Chondrocyte (in vitro differentiated cells): ENCODE measurements around the gene RPH3AL. TPM values are rescaled to one million over a fixed set of nuclear protein-coding genes. Genes with fewer than 3 reads are reported as not detected.

ENCODE experiments used
- DNase-seq: peaks from one replicate; pipeline ENCODE4 v3.0.0; 2021; ENCODE audit warnings: mixed read lengths, low spot score
- H3K27ac Mint-ChIP-seq: one replicate; pipeline ENCODE4 v1.8.0; 2021; ENCODE audit warnings: mild to moderate bottlenecking, moderate library complexity, mixed read lengths; ENCODE audit not compliant: unreplicated experiment
- H3K27me3 Mint-ChIP-seq: 2 replicates; pipeline ENCODE4 v1.8.0; 2021; ENCODE audit warnings: low read depth, mixed read lengths
- H3K36me3 Mint-ChIP-seq: 2 replicates; pipeline ENCODE4 v1.8.0; 2021; ENCODE audit warnings: low read depth, mixed read lengths
- H3K4me1 Mint-ChIP-seq: 2 replicates; pipeline ENCODE4 v1.8.0; 2021; ENCODE audit warnings: low read depth, mild to moderate bottlenecking, mixed read lengths
- H3K4me3 Mint-ChIP-seq: one replicate; pipeline ENCODE4 v1.8.0; 2021; ENCODE audit warnings: mild to moderate bottlenecking, moderate library complexity, mixed read lengths; ENCODE audit not compliant: unreplicated experiment
- H3K9me3 Mint-ChIP-seq: 2 replicates; pipeline ENCODE4 v1.8.0; 2021; ENCODE audit warnings: low read depth, mixed read lengths
- CTCF ChIP-seq: fragments of 200-600 bp; sonication (generic); IDR thresholded peaks from 2 replicates; pipeline ENCODE4 v1.5.0; 2021; ENCODE audit warnings: antibody characterized with exemption, mild to moderate bottlenecking, moderate library complexity
- total RNA-seq: library from RNA; stranded (reverse); gene quantifications from 3 replicates; pipeline ENCODE4 v1.2.1, GENCODE V29; 2021

Gene RPH3AL
- total RNA-seq, 1 donor from 2014 or later = 4.1 TPM

GRCh38 chr17:288802-289356, 63.7 kb downstream of the RPH3AL start:
- no peak overlapping the region for H3K4me3 Mint-ChIP-seq
- no peaks in the 10 kb centered on the region for H3K9me3 Mint-ChIP-seq
- DNase-seq = peak; percentile 39
- no peak overlapping the region for H3K27ac Mint-ChIP-seq
- H3K4me1 Mint-ChIP-seq = no peaks in the 10 kb centered on the region
- peaks cover 5% of the 10 kb centered on the region for H3K27me3 Mint-ChIP-seq
- TF ChIP-seq CTCF = no peak
- H3K36me3 Mint-ChIP-seq = peaks cover under 1% of the 10 kb centered on the region

GRCh38 chr17:286571-286970, 66.0 kb downstream of the RPH3AL start:
- no peak for TF ChIP-seq CTCF
- Mint-ChIP-seq H3K4me3 (no peak overlapping the region), H3K36me3 (peaks cover 3% of the 10 kb centered on the region), H3K27ac (no peak overlapping the region), H3K9me3 (no peaks in the 10 kb centered on the region), H3K4me1 (no peaks in the 10 kb centered on the region), H3K27me3 (peaks cover 8% of the 10 kb centered on the region)
- DNase-seq = peak; percentile 63

GRCh38 chr17:285751-286422, 66.7 kb downstream of the RPH3AL start:
- Mint-ChIP-seq H3K36me3 (peaks cover 3% of the 10 kb centered on the region), H3K27ac (no peak overlapping the region), H3K27me3 (peaks cover 8% of the 10 kb centered on the region), H3K4me1 (no peaks in the 10 kb centered on the region), H3K9me3 (no peaks in the 10 kb centered on the region), H3K4me3 (no peak overlapping the region)
- TF ChIP-seq CTCF = no peak
- peak; percentile 75 for DNase-seq

GRCh38 chr17:284676-285355, 67.8 kb downstream of the RPH3AL start:
- H3K27ac Mint-ChIP-seq = no peak overlapping the region
- DNase-seq = peak; percentile 59
- peaks cover 10% of the 10 kb centered on the region for H3K36me3 Mint-ChIP-seq
- H3K9me3 Mint-ChIP-seq = no peaks in the 10 kb centered on the region
- no peak overlapping the region for H3K4me3 Mint-ChIP-seq
- no peaks in the 10 kb centered on the region for H3K4me1 Mint-ChIP-seq
- no peak for TF ChIP-seq CTCF
- peaks cover 17% of the 10 kb centered on the region for H3K27me3 Mint-ChIP-seq

- H3K27ac Mint-ChIP-seq = no peak overlapping the region
- H3K27me3 Mint-ChIP-seq = peaks cover 18% of the 10 kb centered on the region
- peak; percentile 67 for DNase-seq
- peaks cover 10% of the 10 kb centered on the region for H3K36me3 Mint-ChIP-seq
- H3K9me3 Mint-ChIP-seq = no peaks in the 10 kb centered on the region
- H3K4me1 Mint-ChIP-seq = peaks cover 5% of the 10 kb centered on the region
- TF ChIP-seq CTCF = no peak
- no peak overlapping the region for H3K4me3 Mint-ChIP-seq
Observed at GRCh38 chr17:283911-284675, 68.5 kb downstream of the RPH3AL start.
